HEK293 (cell line): ENCODE measurements around the gene CPTP.

ENCODE experiments used
- CTCF ChIA-PET: fragments of 350-600 bp; formaldehyde crosslinking; extraction: SDS; loops from one replicate; lab custom pipeline; 2021; ENCODE audit warnings: antibody characterized with exemption; lab: Yijun Ruan, JAX
- POLR2A ChIA-PET: fragments of 300-600 bp; formaldehyde crosslinking; extraction: SDS; loops from one replicate; lab custom pipeline; 2020; ENCODE audit warnings: antibody characterized with exemption, inconsistent platforms; lab: Yijun Ruan, JAX
- H3K27ac ChIP-seq: fragments of 200-500 bp; sonication (Bioruptor generic); 2 replicates; pipeline ENCODE4 v1.5.1; 2014; ENCODE audit warnings: low read depth, low read length, control low read depth, inconsistent platforms; ENCODE audit errors: extremely low read depth
- H3K36me3 ChIP-seq, 2 experiments: fragments of 200-500 bp in 1 of 2; sonication (Bioruptor generic) in 1 of 2; 1 replicate in 1 of 2; 2 replicates in 1 of 2; pipeline ENCODE4 v1.5.1; 2014 to 2017; ENCODE audit warnings: inconsistent platforms in 2 of 2, low read length in 2 of 2; ENCODE audit not compliant: control insufficient read depth in 2 of 2, insufficient read depth in 1 of 2
- H3K4me1 ChIP-seq: fragments of 200-500 bp; sonication (Bioruptor generic); 2 replicates; pipeline ENCODE4 v1.5.1; 2014; ENCODE audit warnings: mild to moderate bottlenecking, low read length, inconsistent platforms; ENCODE audit not compliant: control insufficient read depth, insufficient read depth
- H3K4me3 ChIP-seq: 2 replicates; pipeline ENCODE4 v1.5.1; 2011; ENCODE audit warnings: low read depth, mild to moderate bottlenecking, control low read depth, low read length, moderate library complexity
- H3K9me3 ChIP-seq: fragments of 200-500 bp; sonication (Bioruptor generic); 2 replicates; pipeline ENCODE4 v1.5.1; 2014; ENCODE audit warnings: low read depth, low read length, inconsistent platforms; ENCODE audit not compliant: control insufficient read depth, insufficient read depth
- GLI2 ChIP-seq: fragments of 450-650 bp; formaldehyde crosslinking; IDR thresholded peaks from 2 replicates; pipeline ENCODE4; 2017; ENCODE audit warnings: missing biosample characterization, missing genetic modification characterization, low read depth, borderline replicate concordance
- GLIS2 ChIP-seq: fragments of 450-650 bp; formaldehyde crosslinking; IDR thresholded peaks from 2 replicates; pipeline ENCODE4 v1.5.1; 2016; ENCODE audit warnings: missing biosample characterization, missing genetic modification characterization
- HOXC10 ChIP-seq: sonication (generic); formaldehyde crosslinking; IDR thresholded peaks from 2 replicates; pipeline ENCODE4 v1.8.1; 2023; ENCODE audit warnings: mild to moderate bottlenecking, missing genetic modification reagents
- IKZF3 ChIP-seq: fragments of 450-650 bp; IDR thresholded peaks from 2 replicates; pipeline ENCODE4 v1.5.0; 2018; ENCODE audit warnings: missing biosample characterization, mild to moderate bottlenecking, missing genetic modification characterization, moderate library complexity
- KLF7 ChIP-seq: fragments of 450-650 bp; formaldehyde crosslinking; IDR thresholded peaks from 2 replicates; pipeline ENCODE4 v1.5.1; 2016; ENCODE audit warnings: missing biosample characterization, missing genetic modification characterization, borderline replicate concordance
- KLF8 ChIP-seq: fragments of 450-650 bp; formaldehyde crosslinking; IDR thresholded peaks from 2 replicates; pipeline ENCODE4 v1.5.1; 2016; ENCODE audit warnings: missing biosample characterization, missing genetic modification characterization
- PRDM2 ChIP-seq: fragments of 450-650 bp; formaldehyde crosslinking; IDR thresholded peaks from 2 replicates; pipeline ENCODE4 v1.5.1; 2016; ENCODE audit warnings: missing biosample characterization, missing genetic modification characterization, borderline replicate concordance
- SCRT2 ChIP-seq: fragments of 450-650 bp; formaldehyde crosslinking; IDR thresholded peaks from 2 replicates; pipeline ENCODE4 v1.5.1; 2016; ENCODE audit warnings: missing biosample characterization, missing genetic modification characterization
- TRIM28 ChIP-seq: IDR thresholded peaks from 2 replicates; pipeline ENCODE4 v1.6.1; 2011; ENCODE audit warnings: low read length, control low read depth, borderline replicate concordance
- ZBTB26 ChIP-seq: fragments of 450-650 bp; formaldehyde crosslinking; optimal IDR thresholded peaks from 2 replicates; pipeline ENCODE3; 2016; ENCODE audit warnings: missing biosample characterization, mild to moderate bottlenecking, missing genetic modification characterization
- ZBTB48 ChIP-seq: fragments of 450-650 bp; formaldehyde crosslinking; IDR thresholded peaks from 2 replicates; pipeline ENCODE4 v1.5.1; 2016; ENCODE audit warnings: missing biosample characterization, missing genetic modification characterization
- ZNF18 ChIP-seq: fragments of 450-650 bp; formaldehyde crosslinking; IDR thresholded peaks from 2 replicates; pipeline ENCODE4 v1.5.1; 2016; ENCODE audit warnings: missing biosample characterization, missing genetic modification characterization
- ZNF2 ChIP-seq: fragments of 450-650 bp; formaldehyde crosslinking; IDR thresholded peaks from 2 replicates; pipeline ENCODE4 v1.5.1; 2016; ENCODE audit warnings: missing biosample characterization, missing genetic modification characterization
- ZNF223 ChIP-seq: fragments of 450-650 bp; formaldehyde crosslinking; IDR thresholded peaks from 2 replicates; pipeline ENCODE4 v1.5.1; 2016; ENCODE audit warnings: missing biosample characterization, missing genetic modification characterization
- ZNF274 ChIP-seq, 2 experiments: fragments of 200-500 bp in 1 of 2; fragments of 450-650 bp in 1 of 2; sonication (Bioruptor generic) in 1 of 2; formaldehyde crosslinking in 1 of 2; IDR thresholded peaks; 2 replicates each; pipeline versions ENCODE4 v1.5.1 to v1.6.1; 2014 to 2016; ENCODE audit warnings: borderline replicate concordance in 1 of 2, inconsistent platforms in 1 of 2, low read length in 1 of 2, missing biosample characterization in 1 of 2, missing genetic modification characterization in 1 of 2
- ZNF362 ChIP-seq: fragments of 450-650 bp; formaldehyde crosslinking; IDR thresholded peaks from 2 replicates; pipeline ENCODE4 v1.5.1; 2016; ENCODE audit warnings: missing biosample characterization, missing genetic modification characterization
- ZNF514 ChIP-seq: fragments of 450-650 bp; formaldehyde crosslinking; IDR thresholded peaks from 2 replicates; pipeline ENCODE4 v1.5.1; 2016; ENCODE audit warnings: missing biosample characterization, missing genetic modification characterization
- ZNF660 ChIP-seq: fragments of 450-650 bp; IDR thresholded peaks from 2 replicates; pipeline ENCODE4 v1.5.1; 2018; ENCODE audit warnings: missing biosample characterization, mild to moderate bottlenecking, missing genetic modification characterization
- ZNF747 ChIP-seq: fragments of 450-650 bp; formaldehyde crosslinking; IDR thresholded peaks from 2 replicates; pipeline ENCODE4 v1.5.1; 2016; ENCODE audit warnings: missing biosample characterization, missing genetic modification characterization
- ZSCAN4 ChIP-seq: fragments of 450-650 bp; formaldehyde crosslinking; IDR thresholded peaks from 2 replicates; pipeline ENCODE4 v1.5.1; 2017; ENCODE audit warnings: missing biosample characterization, missing genetic modification characterization
- ZXDB ChIP-seq: fragments of 450-650 bp; formaldehyde crosslinking; IDR thresholded peaks from 2 replicates; pipeline ENCODE4 v1.5.1; 2016; ENCODE audit warnings: missing biosample characterization, missing genetic modification characterization

The CPTP gene

GRCh38 chr1:1306661-1307260, 17.8 kb upstream of the CPTP start:
- Histone ChIP-seq H3K9me3 (no peaks in the 10 kb centered on the region), H3K36me3 (peaks cover 0 to 34% of the 10 kb centered on the region in 2 experiments; a peak in 1 of 3 replicates), H3K4me3 (peak overlapping the region; percentile 63), H3K4me1 (peaks cover 20% of the 10 kb centered on the region), H3K27ac (peak overlapping the region; percentile 75; the same call in 1 of the 2 replicates)
- ChIA-PET POLR2A (interaction anchor here (1.3 kb wide), 1 partner anchor 12 kb away, joined by 4 read pairs; no protein-coding TSS in a partner anchor), CTCF (no interaction called here)
- TF ChIP-seq PRDM2 (tag by site-specific recombination) (no peak), ZSCAN4 (tag by site-specific recombination) (peak; percentile 67; the same call in 1 of the 2 replicates), SCRT2 (peak; percentile 49; the same call in 1 of the 2 replicates), ZNF18 (tag by site-specific recombination) (peak; percentile 14; the same call in 1 of the 2 replicates), HOXC10 (CRISPR knock-in tag) (0 out of 2 replicates have a peak, but pooled peaks have one; percentile 51), ZBTB48 (tag by site-specific recombination) (peak; percentile 49; the same call in 1 of the 2 replicates), ZNF660 (no peak), TRIM28 (peak; percentile 20; the same call in 1 of the 2 replicates), ZBTB26 (tag by site-specific recombination) (peak; percentile 46), IKZF3 (tag by site-specific recombination) (no peak), ZXDB (tag by site-specific recombination) (0 out of 2 replicates have a peak, but pooled peaks have one; percentile 23), ZNF2 (tag by site-specific recombination) (0 out of 2 replicates have a peak, but pooled peaks have one; percentile 12)

GRCh38 chr1:1307261-1307922, 17.2 kb upstream of the CPTP start:
- ChIA-PET POLR2A (interaction anchor here (1.3 kb wide), 1 partner anchor 11 kb away, joined by 4 read pairs; no protein-coding TSS in a partner anchor), CTCF (no interaction called here)
- Histone ChIP-seq H3K27ac (peak overlapping the region; percentile 75; the same call in 1 of the 2 replicates), H3K4me3 (peak overlapping the region; percentile 63), H3K36me3 (peaks cover 0 to 40% of the 10 kb centered on the region in 2 experiments; a peak in 1 of 3 replicates), H3K9me3 (no peaks in the 10 kb centered on the region), H3K4me1 (peaks cover 20% of the 10 kb centered on the region)
- TF ChIP-seq GLIS2 (tag by site-specific recombination) (peak; percentile 48; the same call in 1 of the 2 replicates), ZNF362 (tag by site-specific recombination) (no peak), ZNF223 (no peak), ZNF747 (tag by site-specific recombination) (no peak), GLI2 (tag by site-specific recombination) (no peak), KLF7 (tag by site-specific recombination) (peak; percentile 43; the same call in 1 of the 2 replicates), ZNF274 (IDR thresholded peaks at IDR 0.05; ENCODE audit: low read length) (no peak), ZNF274 (tag by site-specific recombination; IDR thresholded peaks at IDR 0.05; ENCODE audit: borderline replicate concordance) (no peak), ZNF514 (no peak), KLF8 (tag by site-specific recombination) (peak; percentile 45; the same call in 1 of the 2 replicates), ZNF660 (no peak)
